PFSK-1 (cell line): Measurements from ENCODE around the gene RMP24.

Experiments used
- POLR2AphosphoS5 ChIP-seq: IDR thresholded peaks from 2 replicates; pipeline ENCODE4 v1.6.1; 2012; ENCODE audit warnings: low read depth, mild to moderate bottlenecking, control low read depth, low read length, moderate library complexity
- TAF1 ChIP-seq: IDR thresholded peaks from 2 replicates; pipeline ENCODE4 v1.6.1; 2012; ENCODE audit warnings: low read length, control low read depth, borderline replicate concordance; ENCODE audit not compliant: insufficient read depth
- TF ChIP-seq, protein P1 (sequence below), 2 experiments: IDR thresholded peaks; 2 replicates each; pipeline versions ENCODE4 v1.6.1 to v1.8.0; 2011 to 2012; ENCODE audit warnings: low read depth in 2 of 2, low read length in 2 of 2, control low read depth in 1 of 2, inconsistent platforms in 1 of 2, mild to moderate bottlenecking in 1 of 2, moderate library complexity in 1 of 2; ENCODE audit not compliant: insufficient read depth in 1 of 2

DNA sequence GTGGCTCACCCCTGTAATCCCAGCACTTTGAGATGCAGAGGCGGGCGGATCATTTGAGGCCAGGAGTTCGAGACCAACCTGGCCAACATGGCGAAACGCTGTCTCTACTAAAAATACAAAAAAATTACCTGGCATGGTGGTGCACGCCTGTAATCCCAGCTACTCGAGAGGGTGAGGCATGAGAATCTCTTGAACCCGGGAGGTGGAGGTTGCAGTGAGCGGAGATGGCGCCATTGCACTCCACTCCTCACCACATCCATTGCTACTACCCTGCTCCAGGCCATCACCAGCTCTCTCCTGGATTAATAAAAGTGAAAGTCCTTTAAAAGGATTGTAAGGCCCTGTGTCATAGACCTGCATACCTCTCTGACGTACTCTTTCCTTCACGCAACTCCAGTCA, 1.2 kb downstream of the RMP24 start:
- TF ChIP-seq POLR2AphosphoS5 (no peak), TAF1 (no peak)
- TF ChIP-seq, protein P1, sequence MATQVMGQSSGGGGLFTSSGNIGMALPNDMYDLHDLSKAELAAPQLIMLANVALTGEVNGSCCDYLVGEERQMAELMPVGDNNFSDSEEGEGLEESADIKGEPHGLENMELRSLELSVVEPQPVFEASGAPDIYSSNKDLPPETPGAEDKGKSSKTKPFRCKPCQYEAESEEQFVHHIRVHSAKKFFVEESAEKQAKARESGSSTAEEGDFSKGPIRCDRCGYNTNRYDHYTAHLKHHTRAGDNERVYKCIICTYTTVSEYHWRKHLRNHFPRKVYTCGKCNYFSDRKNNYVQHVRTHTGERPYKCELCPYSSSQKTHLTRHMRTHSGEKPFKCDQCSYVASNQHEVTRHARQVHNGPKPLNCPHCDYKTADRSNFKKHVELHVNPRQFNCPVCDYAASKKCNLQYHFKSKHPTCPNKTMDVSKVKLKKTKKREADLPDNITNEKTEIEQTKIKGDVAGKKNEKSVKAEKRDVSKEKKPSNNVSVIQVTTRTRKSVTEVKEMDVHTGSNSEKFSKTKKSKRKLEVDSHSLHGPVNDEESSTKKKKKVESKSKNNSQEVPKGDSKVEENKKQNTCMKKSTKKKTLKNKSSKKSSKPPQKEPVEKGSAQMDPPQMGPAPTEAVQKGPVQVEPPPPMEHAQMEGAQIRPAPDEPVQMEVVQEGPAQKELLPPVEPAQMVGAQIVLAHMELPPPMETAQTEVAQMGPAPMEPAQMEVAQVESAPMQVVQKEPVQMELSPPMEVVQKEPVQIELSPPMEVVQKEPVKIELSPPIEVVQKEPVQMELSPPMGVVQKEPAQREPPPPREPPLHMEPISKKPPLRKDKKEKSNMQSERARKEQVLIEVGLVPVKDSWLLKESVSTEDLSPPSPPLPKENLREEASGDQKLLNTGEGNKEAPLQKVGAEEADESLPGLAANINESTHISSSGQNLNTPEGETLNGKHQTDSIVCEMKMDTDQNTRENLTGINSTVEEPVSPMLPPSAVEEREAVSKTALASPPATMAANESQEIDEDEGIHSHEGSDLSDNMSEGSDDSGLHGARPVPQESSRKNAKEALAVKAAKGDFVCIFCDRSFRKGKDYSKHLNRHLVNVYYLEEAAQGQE (IDR thresholded peaks at IDR 0.05; ENCODE audit: insufficient read depth in 1 of 2, low read depth in 2 of 2, low read length in 2 of 2) = no peak
